ENCODE measurements around the gene SLC44A3.

SLC44A3 gene

DNA sequence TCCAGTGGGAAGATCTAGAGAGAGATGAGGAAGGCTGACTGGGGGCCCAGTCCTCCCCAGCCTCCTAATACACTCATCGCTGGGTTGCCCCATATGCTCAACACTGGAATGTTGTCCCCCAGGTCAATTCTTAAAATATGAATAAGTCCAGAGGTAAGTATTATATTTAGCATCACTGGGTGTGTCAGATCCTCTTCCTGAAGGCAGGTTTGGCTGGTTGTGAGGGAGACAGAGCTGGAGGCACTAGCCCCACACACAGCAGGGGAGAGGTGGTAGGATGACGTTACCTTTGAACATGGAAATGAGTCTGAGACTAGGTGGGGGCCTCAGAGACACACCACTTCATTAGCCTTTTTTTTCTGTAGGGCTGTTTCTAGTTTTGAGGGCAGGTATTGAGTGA lies 42.6 kb downstream of the SLC44A3 start:
- no peaks in the 10 kb centered on the region for H3K4me1 Mint-ChIP-seq (ENCODE audit: low read depth)
- no peak overlapping the region for H3K27ac Mint-ChIP-seq
- H3K4me3 Mint-ChIP-seq: no peak overlapping the region
- no peaks in the 10 kb centered on the region for H3K36me3 Mint-ChIP-seq (ENCODE audit: low read depth)
- H3K27me3 Mint-ChIP-seq (ENCODE audit: low read depth): peaks cover 5% of the 10 kb centered on the region
- H3K9me3 Mint-ChIP-seq: no peaks in the 10 kb centered on the region

DNA sequence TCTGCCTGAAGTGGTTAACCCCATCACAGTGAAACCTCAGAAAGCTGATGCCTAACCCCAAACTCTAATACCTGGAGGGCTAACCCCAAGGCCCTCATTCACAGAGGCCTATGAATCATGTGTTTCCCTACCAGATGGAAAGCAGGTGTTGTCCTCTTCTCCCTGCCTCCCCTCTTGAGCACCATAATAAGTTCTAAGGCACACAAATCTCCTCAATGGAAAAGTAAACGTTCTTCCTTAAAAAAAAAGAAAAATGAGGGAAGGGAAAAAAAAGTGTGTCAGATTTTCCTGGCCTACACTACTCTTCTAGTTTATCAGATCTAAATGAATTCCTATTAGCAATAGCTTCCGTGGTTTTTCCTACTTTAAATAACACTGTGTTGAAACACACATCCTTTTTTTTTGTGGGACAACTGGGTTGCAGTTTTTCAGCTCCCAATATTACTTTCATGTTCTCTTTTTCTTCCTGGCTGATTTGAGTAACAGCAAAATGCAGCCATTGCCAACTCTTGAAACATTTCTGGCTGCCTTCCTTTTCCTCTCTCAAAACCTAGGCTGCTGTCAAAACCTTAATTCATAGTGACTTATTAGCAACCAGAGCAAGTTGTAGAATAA lies 43.2 kb downstream of the SLC44A3 start:
- H3K27ac Mint-ChIP-seq: no peak overlapping the region
- no peaks in the 10 kb centered on the region for H3K36me3 Mint-ChIP-seq (ENCODE audit: low read depth)
- H3K4me3 Mint-ChIP-seq: no peak overlapping the region
- H3K4me1 Mint-ChIP-seq (ENCODE audit: low read depth): no peaks in the 10 kb centered on the region
- no peaks in the 10 kb centered on the region for H3K9me3 Mint-ChIP-seq
- peaks cover 5% of the 10 kb centered on the region for H3K27me3 Mint-ChIP-seq (ENCODE audit: low read depth)

DNA sequence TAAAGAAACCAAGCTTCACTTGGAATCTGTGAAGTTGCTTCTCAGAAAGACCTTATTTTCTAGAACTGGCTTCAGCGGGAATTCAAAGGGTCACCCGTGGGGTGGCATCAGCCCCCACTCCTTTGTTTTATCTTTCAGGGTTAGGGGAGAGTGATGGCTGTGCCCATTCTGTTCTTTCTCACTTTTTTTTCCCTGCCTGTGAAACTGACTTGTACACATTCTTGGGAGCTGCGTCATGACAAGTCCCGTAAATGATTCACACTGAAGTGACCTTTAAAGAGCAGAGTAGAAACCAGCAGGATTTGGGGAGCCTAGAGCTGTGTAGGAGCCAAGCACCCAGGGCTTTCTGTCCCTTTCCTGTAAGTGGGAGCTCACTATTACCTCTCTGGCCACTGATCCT lies 43.8 kb downstream of the SLC44A3 start:
- Mint-ChIP-seq H3K36me3 (ENCODE audit: low read depth) (no peaks in the 10 kb centered on the region), H3K4me3 (no peak overlapping the region), H3K4me1 (ENCODE audit: low read depth) (no peaks in the 10 kb centered on the region), H3K27ac (no peak overlapping the region), H3K27me3 (ENCODE audit: low read depth) (peaks cover 5% of the 10 kb centered on the region), H3K9me3 (no peaks in the 10 kb centered on the region)

DNA sequence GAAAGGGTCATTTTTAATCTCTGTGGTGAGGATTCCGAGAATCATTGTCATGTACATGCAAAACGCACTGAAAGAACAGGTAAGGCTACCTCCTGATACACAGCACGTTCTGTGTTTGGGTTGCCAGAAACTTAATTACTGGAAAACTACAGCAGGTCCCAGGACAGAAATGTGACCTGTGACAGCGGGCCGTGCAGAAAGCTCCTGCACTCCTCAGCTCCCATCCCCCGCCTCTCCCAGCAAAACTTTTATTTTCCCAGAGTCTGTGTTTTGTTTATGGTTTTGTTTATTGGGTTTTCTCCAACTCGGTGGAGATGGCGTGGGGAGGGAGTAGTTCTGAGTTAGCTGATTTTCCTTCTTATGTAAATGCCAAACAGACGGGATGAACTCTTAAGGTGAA lies 44.7 kb downstream of the SLC44A3 start:
- H3K4me1 Mint-ChIP-seq (ENCODE audit: low read depth): no peaks in the 10 kb centered on the region
- no peak overlapping the region for H3K27ac Mint-ChIP-seq
- H3K27me3 Mint-ChIP-seq (ENCODE audit: low read depth): peaks cover 5% of the 10 kb centered on the region
- H3K4me3 Mint-ChIP-seq: no peak overlapping the region
- H3K36me3 Mint-ChIP-seq (ENCODE audit: low read depth): no peaks in the 10 kb centered on the region
- no peaks in the 10 kb centered on the region for H3K9me3 Mint-ChIP-seq

DNA sequence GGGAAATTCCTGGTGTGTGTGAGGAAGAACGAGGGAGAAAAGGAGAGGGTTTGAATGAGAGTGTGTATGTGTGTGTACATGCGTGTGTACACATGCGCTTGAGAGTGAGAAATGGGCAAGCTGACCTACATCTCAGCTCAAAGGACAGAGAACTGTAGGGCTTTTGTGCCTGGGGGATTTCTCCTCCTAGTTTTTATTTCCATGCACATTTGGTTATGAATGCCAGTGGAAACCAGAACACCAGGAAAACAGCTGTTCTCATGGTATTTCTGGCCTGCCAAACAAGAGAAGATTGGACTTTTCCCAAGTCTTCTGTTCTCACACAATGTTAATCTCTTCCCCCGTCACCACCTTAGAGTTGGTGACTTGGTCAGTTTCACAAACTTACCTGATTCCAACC lies 45.2 kb downstream of the SLC44A3 start:
- Mint-ChIP-seq H3K9me3 (no peaks in the 10 kb centered on the region), H3K36me3 (ENCODE audit: low read depth) (no peaks in the 10 kb centered on the region), H3K4me1 (ENCODE audit: low read depth) (no peaks in the 10 kb centered on the region), H3K27me3 (ENCODE audit: low read depth) (peaks cover 5% of the 10 kb centered on the region), H3K4me3 (no peak overlapping the region), H3K27ac (no peak overlapping the region)

DNA sequence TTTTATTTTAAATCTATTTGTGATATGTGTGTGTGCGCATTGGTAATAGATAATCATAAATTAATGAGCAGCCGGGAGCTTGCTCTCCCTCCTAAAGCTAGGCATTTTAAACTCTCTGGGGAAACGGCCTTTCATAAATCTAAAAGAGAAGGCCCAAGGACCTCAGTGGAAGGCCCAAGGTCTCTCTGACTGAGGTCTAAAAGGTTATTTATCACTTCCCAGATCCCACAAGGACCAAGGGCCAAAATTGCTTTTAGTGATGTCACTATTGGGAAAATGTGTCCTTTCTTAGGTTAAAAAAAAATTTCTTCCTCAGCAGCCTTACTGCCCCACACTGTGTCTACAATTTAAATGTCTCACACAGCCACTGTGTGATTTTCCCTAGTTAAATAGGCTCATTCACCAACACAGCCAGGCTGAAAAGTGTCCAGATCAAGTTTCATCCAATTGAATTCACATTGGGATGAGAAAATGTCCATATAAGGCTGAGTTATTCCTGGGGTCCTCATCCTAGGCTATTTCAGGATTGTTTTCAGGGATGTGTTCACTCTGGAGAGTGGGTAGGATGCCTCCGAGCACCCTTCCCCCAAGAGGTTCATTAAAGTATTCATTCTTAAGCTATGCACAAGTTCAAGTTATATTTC lies 46.1 kb downstream of the SLC44A3 start:
- H3K36me3 Mint-ChIP-seq (ENCODE audit: low read depth): no peaks in the 10 kb centered on the region
- H3K9me3 Mint-ChIP-seq: no peaks in the 10 kb centered on the region
- no peak overlapping the region for H3K4me3 Mint-ChIP-seq
- no peak overlapping the region for H3K27ac Mint-ChIP-seq
- H3K27me3 Mint-ChIP-seq (ENCODE audit: low read depth): peaks cover 5% of the 10 kb centered on the region
- H3K4me1 Mint-ChIP-seq (ENCODE audit: low read depth): no peaks in the 10 kb centered on the region

DNA sequence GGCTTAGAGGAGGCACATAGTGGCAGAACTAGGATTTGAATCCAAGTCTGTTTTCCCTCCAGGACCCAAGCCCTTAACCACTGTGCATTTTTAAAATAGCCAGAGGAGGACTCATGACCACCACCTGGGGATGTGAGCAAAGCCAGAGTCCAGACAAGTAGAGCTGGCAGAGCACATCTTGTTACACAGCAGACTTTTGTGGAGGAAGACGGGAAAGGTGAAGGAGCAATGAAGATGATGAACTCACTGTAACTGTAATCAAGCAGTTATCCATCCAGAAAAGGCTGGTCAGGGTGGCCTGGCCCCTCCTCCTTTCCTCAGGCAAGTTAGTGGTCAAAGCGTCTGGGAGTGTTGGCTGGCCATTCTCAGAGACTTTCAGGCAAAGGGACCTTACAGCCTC lies 50.9 kb downstream of the SLC44A3 start:
- Mint-ChIP-seq H3K4me3 (no peak overlapping the region), H3K27ac (no peak overlapping the region), H3K4me1 (ENCODE audit: low read depth) (peaks cover 7% of the 10 kb centered on the region), H3K36me3 (ENCODE audit: low read depth) (no peaks in the 10 kb centered on the region), H3K27me3 (ENCODE audit: low read depth) (peaks cover 8% of the 10 kb centered on the region), H3K9me3 (no peaks in the 10 kb centered on the region)

DNA sequence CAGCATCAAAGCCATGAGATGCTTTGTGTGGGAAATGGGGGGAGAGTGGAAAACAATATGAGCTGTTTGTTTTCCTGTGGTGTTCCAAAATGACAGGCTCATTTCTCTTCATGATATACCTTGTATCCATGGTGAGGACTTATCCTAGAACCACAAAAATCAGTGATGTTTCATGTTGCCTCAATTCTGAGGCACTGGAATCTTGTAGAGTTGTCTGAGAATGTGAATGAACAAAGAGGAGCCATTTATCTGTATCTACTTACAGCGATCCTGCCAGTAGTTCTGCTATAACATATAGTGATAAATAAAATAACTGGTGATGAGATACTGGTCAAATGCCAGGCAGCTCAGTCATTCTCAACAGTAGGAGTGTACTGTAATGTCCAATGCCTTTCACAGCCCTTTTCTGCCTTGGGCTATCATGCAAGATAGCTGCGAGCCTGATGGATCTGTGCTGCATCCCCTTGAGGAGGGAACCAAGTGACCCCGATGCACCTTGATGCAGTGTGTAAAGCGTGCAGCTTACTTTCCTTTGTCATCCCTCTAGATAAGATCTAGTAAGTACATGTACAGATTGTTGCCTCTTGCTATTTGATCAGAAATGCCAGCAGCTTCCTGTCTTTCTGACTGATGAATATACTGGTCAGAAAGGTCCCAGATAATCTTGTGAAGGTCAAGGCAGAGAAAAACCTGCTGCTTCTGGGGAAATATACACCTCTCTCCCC lies 52.8 kb downstream of the SLC44A3 start:
- Mint-ChIP-seq H3K9me3 (no peaks in the 10 kb centered on the region), H3K4me1 (ENCODE audit: low read depth) (peaks cover 13% of the 10 kb centered on the region), H3K36me3 (ENCODE audit: low read depth) (no peaks in the 10 kb centered on the region), H3K4me3 (no peak overlapping the region), H3K27me3 (ENCODE audit: low read depth) (peaks cover 8% of the 10 kb centered on the region), H3K27ac (no peak overlapping the region)

DNA sequence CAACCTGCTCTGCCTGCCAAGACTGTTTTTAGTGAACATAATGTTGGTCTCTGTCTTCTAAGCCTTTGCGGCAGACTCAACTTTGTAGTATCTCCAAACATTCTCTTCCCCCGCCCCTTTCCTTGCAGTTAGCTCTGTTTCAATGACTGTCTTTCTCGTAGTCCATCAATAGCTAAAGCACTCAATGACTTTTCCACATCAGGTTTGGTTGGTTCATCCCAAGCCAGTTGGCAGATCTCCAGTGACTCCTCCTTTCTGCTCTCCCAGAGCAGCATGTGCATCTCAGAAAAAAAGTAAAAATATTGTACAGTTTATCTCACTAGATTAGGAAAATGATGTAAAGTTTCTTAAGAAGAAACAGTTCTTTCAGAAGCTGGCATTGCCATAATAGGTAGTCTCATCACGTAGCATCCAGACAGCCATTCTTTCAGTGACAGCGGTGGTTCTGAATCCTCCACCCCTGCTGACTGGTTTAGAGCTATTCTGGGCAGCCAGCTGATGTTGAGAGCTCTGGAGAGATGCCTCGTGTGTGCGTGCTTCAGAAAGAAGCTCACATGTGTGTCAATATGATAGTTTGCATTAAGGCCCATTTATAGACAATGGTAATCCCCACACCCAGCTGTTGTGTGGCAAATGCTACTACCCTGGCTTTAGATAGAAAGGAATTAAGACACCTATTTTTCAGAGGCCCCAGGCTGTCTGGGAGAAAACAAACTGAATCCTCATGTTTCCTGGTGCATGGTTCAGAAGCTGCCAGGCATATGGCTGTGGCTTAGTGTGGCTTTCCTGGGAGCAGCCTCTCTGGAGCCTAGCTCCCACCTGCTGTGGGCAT lies 53.6 kb downstream of the SLC44A3 start:
- Mint-ChIP-seq H3K27me3 (ENCODE audit: low read depth) (peaks cover 8% of the 10 kb centered on the region), H3K4me1 (ENCODE audit: low read depth) (peaks cover 13% of the 10 kb centered on the region), H3K9me3 (no peaks in the 10 kb centered on the region), H3K36me3 (ENCODE audit: low read depth) (no peaks in the 10 kb centered on the region), H3K4me3 (no peak overlapping the region), H3K27ac (no peak overlapping the region)

DNA sequence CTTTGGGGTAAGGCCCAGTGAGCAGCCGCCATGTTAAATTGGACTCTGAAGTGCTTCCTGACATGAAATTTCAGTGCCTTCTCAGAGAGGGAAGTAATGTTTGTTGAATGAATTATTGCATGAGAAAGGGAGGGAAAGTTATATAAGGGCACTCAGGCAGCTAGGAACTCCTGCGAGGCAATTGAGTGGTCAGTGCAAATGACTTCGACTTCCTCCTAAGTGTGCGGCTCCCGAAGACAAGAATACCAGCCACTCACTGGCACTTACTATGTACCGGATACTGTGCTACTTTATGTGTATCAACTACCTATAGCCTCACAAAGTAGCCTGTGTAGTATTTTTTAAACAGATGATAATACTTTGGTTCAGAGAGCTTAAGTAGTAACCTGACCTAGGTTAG lies 54.3 kb downstream of the SLC44A3 start:
- Mint-ChIP-seq H3K9me3 (no peaks in the 10 kb centered on the region), H3K36me3 (ENCODE audit: low read depth) (no peaks in the 10 kb centered on the region), H3K4me3 (no peak overlapping the region), H3K27me3 (ENCODE audit: low read depth) (peaks cover 3% of the 10 kb centered on the region), H3K4me1 (ENCODE audit: low read depth) (peaks cover 13% of the 10 kb centered on the region), H3K27ac (no peak overlapping the region)

DNA sequence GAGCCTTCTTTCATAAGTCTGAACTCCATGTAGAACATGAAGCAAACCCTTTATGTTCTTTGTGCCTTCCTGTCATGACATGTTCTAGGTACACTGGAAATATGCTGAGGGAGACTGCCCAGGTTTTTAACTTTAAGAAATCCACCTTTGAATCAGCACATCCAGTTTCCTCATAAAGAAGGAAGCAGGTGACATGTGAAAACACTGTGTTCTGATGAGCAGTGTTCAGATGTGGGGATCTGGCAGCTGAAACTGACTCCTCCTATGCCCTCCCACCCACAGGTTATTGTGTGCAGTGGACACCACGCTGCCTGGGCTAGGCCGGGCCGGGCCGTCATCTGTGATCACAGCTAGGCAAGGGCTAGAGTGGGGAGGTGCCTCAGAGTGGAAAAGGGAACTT lies 55.6 kb downstream of the SLC44A3 start:
- Mint-ChIP-seq H3K4me3 (no peak overlapping the region), H3K9me3 (no peaks in the 10 kb centered on the region), H3K36me3 (ENCODE audit: low read depth) (no peaks in the 10 kb centered on the region), H3K27ac (peak overlapping the region; percentile 50), H3K4me1 (ENCODE audit: low read depth) (peaks cover 13% of the 10 kb centered on the region), H3K27me3 (ENCODE audit: low read depth) (peaks cover 3% of the 10 kb centered on the region)

DNA sequence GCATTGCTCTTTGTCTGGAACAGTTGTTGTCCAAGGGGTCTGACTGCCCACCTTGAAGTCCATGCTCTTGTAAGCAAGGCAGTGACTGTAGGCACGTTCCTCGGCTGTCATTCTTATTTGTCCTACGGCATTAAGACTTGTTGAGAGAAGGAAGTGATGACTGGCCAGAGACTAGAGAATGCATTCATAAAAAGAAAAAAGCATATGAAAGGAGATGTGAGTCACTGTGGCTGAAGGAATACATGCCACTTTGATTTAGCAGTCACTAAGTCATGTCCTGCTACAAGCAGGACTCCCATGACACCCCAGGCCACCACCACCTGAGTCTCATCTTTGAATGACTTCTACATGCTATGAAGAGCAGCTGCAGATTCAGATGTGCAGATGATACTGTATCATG lies 56.2 kb downstream of the SLC44A3 start:
- no peaks in the 10 kb centered on the region for H3K9me3 Mint-ChIP-seq
- H3K27ac Mint-ChIP-seq: no peak overlapping the region
- peaks cover 3% of the 10 kb centered on the region for H3K27me3 Mint-ChIP-seq (ENCODE audit: low read depth)
- H3K36me3 Mint-ChIP-seq (ENCODE audit: low read depth): no peaks in the 10 kb centered on the region
- H3K4me3 Mint-ChIP-seq: no peak overlapping the region
- peaks cover 13% of the 10 kb centered on the region for H3K4me1 Mint-ChIP-seq (ENCODE audit: low read depth)

DNA sequence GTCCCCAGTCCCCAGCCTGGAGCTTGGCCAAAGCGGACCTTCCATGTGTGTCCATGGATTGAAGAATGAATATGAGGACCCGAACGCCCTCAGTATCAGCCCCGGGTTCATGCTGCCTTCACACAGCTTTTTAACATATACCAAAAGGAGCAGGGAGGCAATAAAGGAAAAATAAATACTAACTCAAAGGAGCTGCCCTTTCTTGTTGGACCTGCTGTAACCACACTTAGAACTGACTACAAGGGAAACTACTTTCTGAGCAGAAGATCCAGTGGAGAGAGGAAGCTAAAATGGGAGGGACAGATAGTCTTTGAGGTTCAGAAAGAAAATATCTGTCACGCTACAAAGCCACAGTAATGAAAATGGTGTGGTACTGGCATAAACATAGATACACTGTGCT lies 58.2 kb downstream of the SLC44A3 start:
- no peaks in the 10 kb centered on the region for H3K9me3 Mint-ChIP-seq
- no peak overlapping the region for H3K27ac Mint-ChIP-seq
- H3K27me3 Mint-ChIP-seq (ENCODE audit: low read depth): no peaks in the 10 kb centered on the region

DNA sequence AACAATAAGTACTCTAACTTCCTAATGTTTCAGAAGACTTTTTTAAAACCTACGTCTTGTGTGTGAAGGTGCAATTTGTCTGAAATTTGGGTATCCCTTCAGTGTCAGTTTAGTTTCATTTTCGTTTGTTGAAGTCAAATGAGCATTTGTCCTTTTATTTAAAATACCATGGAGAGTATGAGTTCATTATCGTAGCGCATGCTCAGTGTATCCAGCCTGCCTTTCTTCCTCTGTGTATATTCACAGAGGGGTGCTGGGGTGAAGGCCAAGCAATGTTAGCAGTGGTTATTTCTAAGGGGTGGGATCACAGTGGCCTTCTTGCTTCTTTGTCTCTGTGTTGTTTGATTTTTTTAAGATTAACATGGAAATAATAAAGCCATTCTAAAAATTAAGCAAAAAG lies 63.5 kb downstream of the SLC44A3 start:
- H3K27me3 Mint-ChIP-seq (ENCODE audit: low read depth): no peaks in the 10 kb centered on the region
- peak overlapping the region; percentile 37 for H3K27ac Mint-ChIP-seq
- H3K4me3 Mint-ChIP-seq: peak overlapping the region; percentile 23
- peaks cover 6% of the 10 kb centered on the region for H3K4me1 Mint-ChIP-seq (ENCODE audit: low read depth)
- no peaks in the 10 kb centered on the region for H3K36me3 Mint-ChIP-seq (ENCODE audit: low read depth)
- no peaks in the 10 kb centered on the region for H3K9me3 Mint-ChIP-seq

More for the DNA sequence above, 58.2 kb downstream of the SLC44A3 start:
- Mint-ChIP-seq H3K4me1 (ENCODE audit: low read depth) (peaks cover 14% of the 10 kb centered on the region), H3K4me3 (no peak overlapping the region), H3K36me3 (ENCODE audit: low read depth) (no peaks in the 10 kb centered on the region)

All from T-helper 1 cell treated with Interleukin-12 subunit alpha and Interleukin-12 subunit beta and Interleukin-4 antibody, amounts not matched to agents 30 μg/mL and 1 μg/mL, for 36 hours (primary cell).